IPS-15b (cell line): ENCODE data around the gene ENTPD7.
"Not testable (repeated sequence)": the region's sequence is repeated elsewhere in the genome, so short reads cannot be mapped to it uniquely, and the experiment has no call there.

Experiments
- H3K27me3 ChIP-seq: one replicate; pipeline ENCODE4 v1.6.1; 2013; ENCODE audit warnings: low read length; ENCODE audit not compliant: control insufficient read depth, insufficient read depth
- H3K36me3 ChIP-seq: one replicate; pipeline ENCODE4 v1.6.1; 2013; ENCODE audit warnings: low read length; ENCODE audit not compliant: control insufficient read depth, insufficient read depth
- H3K4me1 ChIP-seq: one replicate; pipeline ENCODE4 v1.6.1; 2013; ENCODE audit warnings: mild to moderate bottlenecking, low read length; ENCODE audit not compliant: control insufficient read depth, insufficient read depth
- H3K4me3 ChIP-seq: one replicate; pipeline ENCODE4 v1.5.1; 2013; ENCODE audit warnings: low read depth, low read length
- H3K9ac ChIP-seq: one replicate; pipeline ENCODE4 v1.6.1; 2013; ENCODE audit warnings: low read depth, mild to moderate bottlenecking, low read length
- H3K9me3 ChIP-seq: one replicate; pipeline ENCODE4 v1.6.1; 2013; ENCODE audit warnings: mild to moderate bottlenecking, low read length; ENCODE audit not compliant: control insufficient read depth, insufficient read depth

ENTPD7 gene

DNA sequence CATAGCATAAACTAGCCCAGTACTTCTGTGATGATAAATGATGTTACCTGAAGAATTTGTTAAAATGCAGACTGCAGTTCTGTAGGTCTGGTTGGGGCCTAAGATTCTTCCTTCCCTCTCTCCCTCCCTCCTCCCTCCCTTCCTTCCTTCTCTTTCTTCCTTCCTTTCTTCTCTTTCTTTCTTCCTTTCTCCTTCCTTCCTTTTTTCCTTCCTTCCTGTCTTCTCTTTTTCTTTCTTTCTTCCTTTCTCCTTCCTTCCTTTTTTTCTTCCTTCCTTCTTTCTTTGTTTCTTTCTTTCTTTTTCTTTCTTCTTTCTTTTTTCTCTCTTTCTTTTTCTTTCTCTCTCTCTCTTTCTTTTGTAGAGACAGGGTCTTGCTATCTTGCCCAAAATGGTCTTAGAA, 35.4 kb upstream of the ENTPD7 start:
- no peak overlapping the region for H3K4me3 ChIP-seq
- H3K9me3 ChIP-seq, result no peaks in the 10 kb centered on the region
- no peak overlapping the region for H3K9ac ChIP-seq
- peaks cover 9% of the 10 kb centered on the region for H3K27me3 ChIP-seq
- no peaks in the 10 kb centered on the region for H3K36me3 ChIP-seq
- peaks cover 4% of the 10 kb centered on the region for H3K4me1 ChIP-seq

DNA sequence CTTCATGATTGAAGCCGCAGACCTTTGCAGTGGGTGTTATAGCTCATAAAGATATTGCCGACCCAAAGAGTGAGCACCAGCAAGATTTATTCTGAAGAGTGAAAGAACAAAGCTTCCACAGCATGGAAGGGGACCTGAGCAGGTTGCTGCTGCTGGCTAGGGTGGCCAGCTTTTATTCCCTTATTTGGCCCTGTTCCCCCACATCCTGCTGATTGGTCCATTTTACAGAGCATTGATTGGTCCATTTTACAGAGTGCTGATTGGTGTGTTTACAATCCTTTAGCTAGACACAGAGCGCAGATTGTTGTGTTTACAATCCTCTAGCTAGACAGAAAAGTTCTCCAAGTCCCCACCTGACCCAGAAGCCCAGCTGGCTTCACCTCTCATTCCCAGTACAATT, 34.2 kb upstream of the ENTPD7 start:
- H3K4me1 ChIP-seq, H3K9ac ChIP-seq: not testable (repeated sequence)

DNA sequence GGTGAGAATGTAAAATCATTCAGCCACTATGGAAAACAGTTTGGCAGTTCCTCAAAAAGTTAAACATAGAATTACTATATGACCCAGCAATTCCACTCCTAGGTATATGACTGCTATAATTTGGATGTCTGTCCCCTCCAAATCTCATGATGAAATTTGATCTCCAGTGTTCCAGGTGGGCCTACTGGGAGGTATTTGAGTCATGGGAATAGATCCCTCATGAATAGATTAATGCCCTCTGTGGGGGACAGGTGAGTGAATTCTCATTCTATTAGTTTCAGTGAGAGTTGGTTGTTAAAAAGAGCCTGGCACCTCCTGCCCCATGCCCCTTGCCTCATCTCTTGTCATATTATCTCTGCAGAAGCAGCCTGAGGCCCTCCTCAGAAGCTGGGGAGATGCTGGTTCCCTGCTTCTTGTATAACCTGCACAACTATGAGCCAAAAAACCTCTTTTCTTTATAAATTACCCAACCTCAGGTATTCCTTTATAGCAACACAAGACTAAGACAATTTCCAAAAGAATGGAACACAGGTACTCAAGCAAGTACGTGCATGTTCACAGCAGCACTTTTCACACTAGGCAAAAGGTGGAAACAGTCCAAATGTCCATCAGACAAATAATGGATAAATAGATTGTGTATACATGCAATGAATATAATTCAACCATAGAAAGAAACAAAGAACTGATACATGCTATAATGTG, 30.2 kb upstream of the ENTPD7 start:
- no peak overlapping the region for H3K4me3 ChIP-seq
- H3K36me3 ChIP-seq, result no peaks in the 10 kb centered on the region
- no peak overlapping the region for H3K9ac ChIP-seq
- no peaks in the 10 kb centered on the region for H3K9me3 ChIP-seq
- no peaks in the 10 kb centered on the region for H3K27me3 ChIP-seq
- no peaks in the 10 kb centered on the region for H3K4me1 ChIP-seq

More for the DNA sequence above, 34.2 kb upstream of the ENTPD7 start:
- H3K36me3 ChIP-seq, H3K9me3 ChIP-seq, H3K4me3 ChIP-seq, H3K27me3 ChIP-seq: not testable (repeated sequence)

DNA sequence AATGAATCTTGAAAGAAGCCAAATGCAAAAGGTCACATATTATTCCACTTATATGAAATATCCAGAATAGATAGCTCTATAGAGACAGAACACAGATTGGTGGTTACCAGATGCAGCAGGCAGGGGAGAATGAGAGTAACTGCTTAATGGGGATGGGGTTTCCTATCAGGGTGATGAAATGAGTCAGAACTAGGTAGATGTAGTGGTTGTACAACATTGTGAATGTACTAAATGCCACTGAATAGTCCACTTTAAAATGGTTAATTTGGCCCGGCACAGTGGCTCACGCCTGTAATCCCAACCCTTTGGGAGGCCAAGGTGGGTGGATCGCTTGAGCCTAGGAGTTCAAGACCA, 29.7 kb upstream of the ENTPD7 start:
- H3K36me3 ChIP-seq, result no peaks in the 10 kb centered on the region

DNA sequence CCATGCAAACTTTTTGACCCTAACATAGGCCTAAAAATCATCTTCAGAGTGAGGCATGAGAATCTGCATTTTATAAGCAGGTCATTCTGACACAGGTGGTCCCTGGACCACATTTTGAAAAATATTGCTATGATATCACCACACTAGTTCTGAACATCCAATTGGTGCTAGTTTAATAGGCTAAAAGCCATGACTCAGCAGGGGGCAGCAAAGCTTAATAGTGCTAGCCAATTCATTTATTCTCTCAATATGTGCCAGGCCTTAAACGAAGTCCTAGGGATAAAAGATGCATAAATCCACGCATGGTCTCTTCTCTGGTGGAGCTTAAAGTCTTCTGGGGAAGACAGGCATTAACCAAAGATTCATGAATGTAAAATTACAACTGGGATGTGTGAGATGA, 28.9 kb upstream of the ENTPD7 start:
- Histone ChIP-seq H3K4me3 (no peak overlapping the region), H3K4me1 (no peaks in the 10 kb centered on the region), H3K9ac (no peak overlapping the region), H3K9me3 (no peaks in the 10 kb centered on the region), H3K36me3 (no peaks in the 10 kb centered on the region), H3K27me3 (no peaks in the 10 kb centered on the region)

More for the DNA sequence above, 29.7 kb upstream of the ENTPD7 start:
- Histone ChIP-seq H3K27me3 (no peaks in the 10 kb centered on the region), H3K9ac (no peak overlapping the region), H3K4me1 (no peaks in the 10 kb centered on the region), H3K4me3 (no peak overlapping the region), H3K9me3 (no peaks in the 10 kb centered on the region)

DNA sequence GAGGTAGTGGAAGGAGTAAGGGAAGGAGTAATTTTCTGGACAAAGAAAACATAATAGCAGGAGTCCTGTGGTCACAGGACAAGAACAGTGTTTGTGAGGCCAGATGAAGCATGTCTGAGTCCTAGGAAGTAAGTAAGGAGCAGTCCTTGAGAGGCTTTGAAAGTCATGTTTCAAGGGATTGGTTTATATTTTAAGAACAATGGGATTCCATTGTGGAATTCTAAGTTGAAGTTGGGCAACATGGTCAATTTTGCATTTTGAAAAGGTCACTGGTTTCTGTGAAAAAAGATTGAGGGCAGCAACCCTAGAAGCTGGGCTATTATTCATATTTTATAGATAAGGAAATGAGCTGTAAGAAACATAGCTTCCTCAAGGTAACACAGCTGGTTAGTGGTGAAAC, 28.3 kb upstream of the ENTPD7 start:
- Histone ChIP-seq H3K9me3 (no peaks in the 10 kb centered on the region), H3K36me3 (no peaks in the 10 kb centered on the region), H3K27me3 (no peaks in the 10 kb centered on the region), H3K9ac (no peak overlapping the region), H3K4me3 (no peak overlapping the region), H3K4me1 (no peaks in the 10 kb centered on the region)

DNA sequence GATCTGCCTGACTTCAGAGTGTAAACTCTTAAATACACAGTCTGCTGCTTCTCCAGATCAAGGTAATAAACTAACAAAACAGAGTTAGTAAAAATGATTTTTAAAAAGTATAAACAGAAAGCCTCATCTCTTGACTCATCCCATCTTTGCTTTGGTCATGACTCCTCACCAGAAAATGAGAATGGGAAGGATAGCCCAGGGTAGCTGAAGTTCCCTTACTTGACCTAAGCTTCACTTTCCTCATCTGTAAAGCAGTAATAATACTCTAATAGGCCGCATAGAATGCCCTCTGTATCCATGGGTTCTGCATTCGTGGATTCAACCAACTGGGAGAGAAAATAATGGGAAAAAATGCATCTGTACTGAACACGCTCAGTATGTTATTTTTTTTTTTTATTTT, 27.8 kb upstream of the ENTPD7 start:
- H3K9ac ChIP-seq, result no peak overlapping the region
- H3K4me3 ChIP-seq, result no peak overlapping the region
- H3K4me1 ChIP-seq, result no peaks in the 10 kb centered on the region
- no peaks in the 10 kb centered on the region for H3K27me3 ChIP-seq
- H3K9me3 ChIP-seq, result no peaks in the 10 kb centered on the region
- no peaks in the 10 kb centered on the region for H3K36me3 ChIP-seq

DNA sequence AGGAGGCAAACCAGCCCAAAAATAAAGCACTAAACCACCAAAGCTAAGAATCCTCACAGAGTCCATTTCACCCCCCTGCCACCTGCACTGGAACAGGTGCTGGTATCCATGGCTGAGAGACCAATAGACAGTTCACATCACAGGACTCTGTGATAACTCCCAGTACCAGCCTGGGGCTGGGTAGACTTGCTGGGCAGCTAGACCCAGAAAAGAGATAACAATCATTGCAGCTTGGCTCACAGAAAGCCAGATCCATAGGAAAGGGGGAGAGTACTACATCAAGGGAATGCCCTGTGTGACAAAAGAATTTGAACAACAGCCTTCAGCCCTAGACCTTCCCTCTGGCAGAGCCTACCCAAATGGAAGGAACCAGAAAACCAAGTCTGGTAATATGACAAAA, 25.5 kb upstream of the ENTPD7 start:
- no peak overlapping the region for H3K9ac ChIP-seq
- no peaks in the 10 kb centered on the region for H3K36me3 ChIP-seq
- no peaks in the 10 kb centered on the region for H3K27me3 ChIP-seq
- H3K4me1 ChIP-seq, result no peaks in the 10 kb centered on the region
- H3K9me3 ChIP-seq, result no peaks in the 10 kb centered on the region
- H3K4me3 ChIP-seq, result no peak overlapping the region

DNA sequence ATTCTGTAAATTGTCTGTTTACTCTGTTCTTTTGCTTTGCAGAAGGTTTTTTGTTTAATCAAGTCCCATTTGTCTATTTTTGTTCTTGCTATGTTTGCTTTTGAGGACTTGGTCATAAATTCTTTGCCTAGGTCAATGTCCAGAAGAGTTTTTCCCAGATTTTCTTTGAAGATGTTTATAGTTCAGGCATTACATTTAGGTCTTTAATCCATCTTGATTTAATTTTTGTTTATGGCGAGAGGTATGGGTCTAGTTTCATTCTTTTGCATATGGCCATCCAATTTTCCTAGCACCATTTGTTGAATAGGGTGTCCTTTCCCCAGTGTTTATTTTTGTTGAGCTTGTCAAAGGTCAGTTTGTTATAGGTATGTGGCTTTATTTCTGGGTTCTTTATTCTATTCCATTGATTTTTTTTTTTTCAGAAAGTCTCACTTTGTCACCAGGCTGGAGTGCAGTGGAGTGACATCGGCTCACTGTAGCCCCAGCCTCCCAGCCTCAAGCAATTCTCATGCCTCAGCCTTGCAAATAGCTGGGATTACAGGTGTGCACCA, 11.6 kb upstream of the ENTPD7 start:
- no peaks in the 10 kb centered on the region for H3K4me1 ChIP-seq
- no peaks in the 10 kb centered on the region for H3K36me3 ChIP-seq
- H3K9ac ChIP-seq, result no peak overlapping the region
- no peak overlapping the region for H3K4me3 ChIP-seq
- H3K9me3 ChIP-seq, result no peaks in the 10 kb centered on the region
- no peaks in the 10 kb centered on the region for H3K27me3 ChIP-seq

DNA sequence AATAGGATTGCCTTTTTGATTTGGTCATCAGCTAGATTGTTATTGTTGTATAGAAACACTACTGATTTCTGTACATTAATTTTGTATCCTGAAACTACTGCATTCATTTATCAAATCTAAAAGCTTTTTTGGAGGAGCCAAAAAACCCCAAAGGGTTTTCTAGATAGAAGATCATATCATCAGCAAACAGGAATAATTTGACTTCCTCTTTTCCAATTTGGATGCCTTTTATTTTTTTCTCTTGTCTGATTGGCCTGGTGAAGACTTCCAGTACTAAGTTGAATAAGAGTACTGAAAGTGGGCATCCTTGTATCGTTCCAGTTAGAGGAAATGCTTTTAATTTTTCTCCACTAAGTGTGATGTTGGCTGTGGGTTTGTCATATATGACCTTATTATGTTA, 10.6 kb upstream of the ENTPD7 start:
- no peaks in the 10 kb centered on the region for H3K9me3 ChIP-seq
- no peaks in the 10 kb centered on the region for H3K4me1 ChIP-seq
- H3K9ac ChIP-seq, result no peak overlapping the region
- no peaks in the 10 kb centered on the region for H3K36me3 ChIP-seq
- H3K4me3 ChIP-seq, result no peak overlapping the region
- no peaks in the 10 kb centered on the region for H3K27me3 ChIP-seq

DNA sequence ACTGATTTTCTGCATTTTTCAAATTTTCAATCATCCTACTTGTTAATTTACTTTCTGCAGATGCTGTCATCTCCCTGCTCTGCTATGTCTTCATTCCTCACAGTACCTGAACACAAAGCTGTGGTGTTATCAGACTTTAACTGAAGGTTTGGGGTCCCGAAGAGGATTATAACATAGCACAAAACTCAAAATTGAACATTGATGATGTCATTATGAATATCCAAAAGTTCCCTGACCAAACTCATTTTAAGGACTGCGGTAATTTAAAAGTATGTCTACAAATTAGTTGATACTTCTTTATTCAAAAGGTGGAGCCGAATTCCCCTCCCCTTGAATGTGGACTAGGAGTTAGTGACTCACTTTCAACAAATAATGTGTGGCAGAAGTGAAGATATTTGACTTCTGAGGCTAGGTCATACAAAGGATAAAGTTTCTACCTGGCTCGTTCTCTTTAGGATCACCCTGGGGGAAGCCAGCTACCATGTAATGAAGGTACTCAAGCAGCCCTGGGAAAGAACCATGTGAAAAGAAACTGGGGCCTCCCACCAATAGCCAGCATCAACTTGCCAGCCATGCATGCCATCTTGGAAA, 6.4 kb upstream of the ENTPD7 start:
- Histone ChIP-seq H3K9me3 (no peaks in the 10 kb centered on the region), H3K4me1 (no peaks in the 10 kb centered on the region), H3K4me3 (no peak overlapping the region), H3K36me3 (no peaks in the 10 kb centered on the region), H3K27me3 (peaks cover 4% of the 10 kb centered on the region), H3K9ac (no peak overlapping the region)

DNA sequence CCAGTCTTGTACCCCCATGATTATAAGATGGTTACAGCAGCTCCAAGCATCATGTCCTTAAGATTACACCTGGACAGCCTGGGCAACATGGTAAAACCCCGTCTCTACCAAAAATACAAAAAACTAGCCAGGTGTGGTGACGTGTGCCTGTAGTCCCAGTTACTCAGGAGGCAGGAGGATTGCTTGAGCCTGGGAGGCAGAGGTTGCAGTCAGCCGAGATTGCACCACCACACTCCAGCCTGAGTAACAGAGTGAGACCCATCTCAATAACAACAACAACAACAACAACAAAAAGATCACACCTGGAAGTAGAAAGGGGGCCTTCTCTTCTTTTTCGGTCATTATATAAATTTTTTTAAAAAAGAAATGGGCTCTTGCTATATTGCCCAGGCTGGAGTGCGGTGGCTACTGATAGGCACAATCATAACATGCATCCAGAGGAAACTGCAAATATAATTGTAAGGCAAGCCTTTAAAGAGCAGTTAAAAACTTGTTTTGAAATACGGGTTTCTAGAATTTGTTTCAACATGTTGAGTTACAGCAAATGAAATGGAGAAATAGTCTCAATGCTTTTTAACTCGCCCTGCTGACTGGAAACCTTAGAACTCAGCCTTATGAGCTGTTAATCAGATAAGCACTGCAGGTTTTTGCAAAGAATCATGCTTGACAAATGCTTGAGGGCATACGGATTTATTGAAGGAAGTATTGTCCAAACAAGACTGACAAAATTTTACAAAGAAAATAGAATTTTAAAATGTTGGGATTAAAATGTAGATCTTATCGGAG, 4.7 kb upstream of the ENTPD7 start:
- no peaks in the 10 kb centered on the region for H3K9me3 ChIP-seq
- H3K9ac ChIP-seq, result no peak overlapping the region
- peaks cover 14% of the 10 kb centered on the region for H3K27me3 ChIP-seq
- H3K36me3 ChIP-seq, result no peaks in the 10 kb centered on the region
- no peak overlapping the region for H3K4me3 ChIP-seq
- no peaks in the 10 kb centered on the region for H3K4me1 ChIP-seq
